Activated naive CD4-positive, alpha-beta T cell treated with anti-CD3 and anti-CD28 coated beads, Interleukin-2, amount 50 U/mL, for 16 hours (primary cell): ENCODE results near the gene OTOP3.

ENCODE experiments used
- DNase-seq: peaks from one replicate; pipeline ENCODE4 v3.0.0-alpha.2; 2020

Gene OTOP3

DNA sequence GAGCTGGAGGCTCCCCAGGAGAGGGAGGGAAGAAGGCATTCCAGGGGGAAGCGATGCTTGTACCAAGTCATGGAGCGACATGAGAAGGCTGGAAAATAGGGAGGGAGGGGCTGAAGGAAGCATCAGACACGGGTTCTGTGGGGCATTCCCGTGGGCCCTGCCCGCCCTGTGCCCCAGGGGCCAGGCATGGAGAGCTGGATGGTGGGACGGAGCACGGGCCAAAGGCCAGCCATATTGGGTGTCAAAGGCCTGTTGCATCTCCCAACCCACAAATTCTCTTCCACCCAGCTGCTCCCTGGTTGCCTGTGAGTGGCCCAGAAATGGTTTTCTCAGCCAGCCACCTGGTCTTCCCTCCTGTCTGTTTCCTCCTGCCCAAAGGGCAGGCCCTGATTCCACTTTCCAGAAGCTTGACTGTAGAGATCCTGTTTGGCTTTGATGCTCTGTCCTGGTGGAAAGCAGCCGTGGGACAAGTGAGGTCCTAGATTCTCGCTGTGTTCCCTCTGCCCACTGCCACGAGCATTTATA is 54.9 kb downstream of the OTOP3 start:
- DNase-seq, result no peak

DNA sequence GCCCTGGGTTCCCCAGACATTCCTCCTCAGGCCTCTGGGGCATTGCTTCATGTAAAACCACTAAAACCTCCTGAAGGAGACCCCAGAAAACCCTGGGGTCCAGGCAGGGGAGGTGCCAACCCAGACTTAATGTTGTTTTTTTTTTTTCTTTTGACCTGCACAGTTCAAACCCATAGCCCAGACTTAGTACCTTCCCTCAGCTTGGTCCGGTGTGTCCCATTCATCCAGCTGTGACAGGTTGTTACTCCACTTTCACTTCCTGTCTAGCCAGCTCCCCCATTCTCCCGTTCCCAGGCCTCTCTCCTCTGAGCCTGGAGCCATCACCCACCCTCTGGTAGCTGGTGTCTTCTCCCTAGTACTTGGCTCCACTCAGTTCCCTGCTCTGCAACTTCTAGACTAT is 56.5 kb downstream of the OTOP3 start:
- DNase-seq, result no peak

DNA sequence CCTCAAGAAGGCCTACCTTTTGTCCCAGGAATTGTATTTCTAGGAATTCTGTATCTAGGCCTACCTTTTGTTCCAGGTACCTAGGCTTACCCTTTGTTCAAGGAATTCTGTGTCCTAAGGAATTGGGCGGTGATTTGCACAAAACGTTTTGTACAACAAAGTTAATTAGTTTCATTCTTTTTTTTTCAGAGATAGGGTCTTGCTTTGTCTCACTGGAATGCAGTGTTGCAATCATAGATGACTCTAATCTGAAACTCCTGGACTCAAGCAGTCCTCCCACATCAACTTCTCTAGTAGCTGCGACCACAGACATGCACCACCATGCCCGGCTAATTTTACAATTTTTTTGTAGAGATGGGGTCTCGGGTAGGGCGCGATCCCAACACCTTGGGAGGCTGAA is 58.7 kb downstream of the OTOP3 start:
- DNase-seq, result no peak

DNA sequence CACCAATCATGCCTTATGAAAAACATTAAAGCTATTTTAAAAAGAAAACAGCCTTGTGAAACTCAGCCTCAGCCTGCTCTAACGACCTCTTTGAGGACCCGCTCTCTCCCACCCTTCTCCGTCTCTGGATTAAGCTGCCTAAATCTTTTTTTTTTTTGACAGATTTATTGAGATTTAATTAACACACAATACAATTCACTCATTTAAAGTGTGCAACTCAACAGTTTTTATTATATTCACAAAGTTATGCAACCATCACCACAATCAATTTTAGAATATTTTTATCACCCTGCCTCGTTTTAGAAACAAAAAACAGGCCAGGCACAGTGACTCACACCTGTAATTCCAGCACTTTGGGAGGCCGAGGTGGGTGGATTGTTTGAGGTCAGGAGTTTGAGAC is 60.1 kb downstream of the OTOP3 start:
- no peak for DNase-seq

DNA sequence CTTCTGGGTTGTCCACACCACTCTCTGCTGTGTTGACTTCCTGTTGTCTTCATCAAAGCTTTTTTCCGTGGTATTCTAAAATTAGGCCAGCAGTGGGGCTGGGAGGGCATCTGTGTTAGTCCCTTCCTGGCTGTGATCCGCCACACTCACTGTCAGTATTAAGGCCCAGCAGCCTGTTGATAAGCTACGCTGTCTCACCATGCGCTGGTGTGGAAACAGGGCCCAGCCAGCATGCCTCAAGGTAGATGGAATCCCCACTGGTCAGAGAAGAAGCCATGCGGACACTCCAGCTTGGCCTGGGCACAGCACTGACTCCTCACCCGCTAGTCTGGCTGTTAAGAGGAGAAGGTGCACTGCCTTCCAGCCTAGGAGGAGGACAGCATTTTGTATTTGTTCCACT is 63.1 kb downstream of the OTOP3 start:
- no peak for DNase-seq

DNA sequence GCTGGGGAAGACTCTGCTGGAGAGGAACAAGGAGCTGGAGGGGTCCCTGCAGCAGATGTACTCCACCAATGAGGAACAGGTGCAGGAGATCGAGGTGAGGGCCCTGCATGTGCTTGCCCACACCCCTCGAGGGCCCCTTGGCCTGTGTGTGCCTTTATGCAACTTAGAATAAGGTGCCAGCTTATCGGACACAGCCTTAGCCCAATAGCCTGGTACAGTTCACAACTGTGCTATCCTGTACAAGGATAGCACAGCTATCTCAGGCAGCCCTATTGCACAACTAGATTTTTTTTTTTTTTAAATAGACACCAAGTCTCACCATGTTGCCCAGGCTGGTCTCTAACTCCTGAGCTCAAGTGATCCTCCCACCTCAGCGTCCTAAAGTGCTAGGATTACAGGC is 63.8 kb downstream of the OTOP3 start:
- no peak for DNase-seq
